ENCODE measurements around the gene FOXO4. TPM values are rescaled to one million over a fixed set of nuclear protein-coding genes. Genes with fewer than 3 reads are reported as not detected.

FOXO4 gene
- total and polyA plus RNA-seq, 2 donors from 2014 or later = 13.1 to 18.6 TPM

DNA sequence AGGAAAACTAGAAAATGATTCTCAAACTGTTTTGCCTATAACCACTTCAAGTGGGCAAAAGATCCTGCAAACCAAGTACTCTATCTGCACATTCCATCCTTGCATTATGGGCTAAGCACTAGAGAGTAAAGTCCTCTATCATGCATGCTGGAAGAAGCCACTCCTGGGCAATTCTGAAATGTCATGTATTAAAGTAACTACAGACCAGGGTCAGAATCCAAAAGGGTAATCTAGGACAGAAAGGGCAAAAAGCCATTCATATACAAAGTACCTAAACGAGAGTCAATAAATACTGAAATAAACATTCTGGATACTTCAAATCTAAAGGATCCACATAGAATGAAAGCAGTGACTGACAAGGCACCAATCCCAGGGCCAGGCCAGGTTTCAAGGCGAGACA lies 28.6 kb upstream of the FOXO4 start:
- H3K4me1 ChIP-seq (ENCODE audit: control insufficient read depth in 2 of 3, insufficient read depth in 2 of 3, low read depth in 1 of 3, low read length in 3 of 3) = peaks cover 0 to 2% (median 0%) of the 10 kb centered on the region in 3 donors
- intact Hi-C loops (cut with DNase I) = no loop called here
- no peaks in the 10 kb centered on the region for H3K27me3 ChIP-seq (ENCODE audit: control insufficient read depth, insufficient read depth, low read length)
- FAIRE-seq (no peak), DNase-seq (no peak)
- peak overlapping the region; percentile 73 to 94 (median 93) for H3K4me3 ChIP-seq (ENCODE audit: low read length in 3 of 3)
- TF ChIP-seq CTCF (IDR thresholded peaks at IDR 0.05; ENCODE audit: borderline replicate concordance, extremely low read depth, insufficient read depth) = no peak
- peak overlapping the region; percentile 9 to 75 (median 61) for H3K9ac ChIP-seq (ENCODE audit: low read length in 3 of 3)
- H3K9me3 ChIP-seq (ENCODE audit: control insufficient read depth in 2 of 3, insufficient read depth in 1 of 3, low read length in 3 of 3) = no peaks in the 10 kb centered on the region
- peak overlapping the region in 1 of 2 donors; percentile 88 for H3K27ac ChIP-seq (ENCODE audit: low read depth in 2 of 2, low read length in 2 of 2)
- peaks cover 0 to 2% (median 0%) of the 10 kb centered on the region in 3 donors for H3K36me3 ChIP-seq (ENCODE audit: control insufficient read depth in 2 of 3, insufficient read depth in 3 of 3, low read length in 3 of 3)

DNA sequence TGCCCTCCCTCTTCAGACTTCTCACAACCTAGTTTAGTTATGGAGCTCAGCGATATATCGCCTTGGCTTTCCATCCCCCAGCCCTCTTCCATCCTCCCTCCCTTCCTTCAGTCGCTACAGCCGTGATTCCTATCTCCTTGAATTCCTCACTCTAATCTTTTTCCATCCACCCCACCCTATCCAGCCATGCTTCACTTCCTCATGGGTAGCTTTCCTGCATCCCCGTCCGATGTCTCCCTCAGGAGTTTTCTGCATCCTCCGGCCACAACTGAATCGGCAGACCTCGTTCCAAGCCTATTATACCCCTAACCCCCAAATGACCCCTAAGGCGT lies 28.0 kb upstream of the FOXO4 start:
- DNase-seq = no peak
- TF ChIP-seq CTCF (IDR thresholded peaks at IDR 0.05; ENCODE audit: borderline replicate concordance, extremely low read depth, insufficient read depth) = no peak
- no peaks in the 10 kb centered on the region for H3K27me3 ChIP-seq (ENCODE audit: control insufficient read depth, insufficient read depth, low read length)
- intact Hi-C loops (cut with DNase I) = no loop called here
- peak overlapping the region; percentile 73 to 94 (median 93) for H3K4me3 ChIP-seq (ENCODE audit: low read length in 3 of 3)
- H3K9me3 ChIP-seq (ENCODE audit: control insufficient read depth in 2 of 3, insufficient read depth in 1 of 3, low read length in 3 of 3) = no peaks in the 10 kb centered on the region
- H3K4me1 ChIP-seq (ENCODE audit: control insufficient read depth in 2 of 3, insufficient read depth in 2 of 3, low read depth in 1 of 3, low read length in 3 of 3) = peaks cover 0 to 2% (median 0%) of the 10 kb centered on the region in 3 donors
- peak overlapping the region; percentile 87 to 88 for H3K27ac ChIP-seq (ENCODE audit: low read depth in 2 of 2, low read length in 2 of 2)
- H3K36me3 ChIP-seq (ENCODE audit: control insufficient read depth in 2 of 3, insufficient read depth in 3 of 3, low read length in 3 of 3) = peaks cover 0 to under 1% (median 0%) of the 10 kb centered on the region in 3 donors
- peak overlapping the region; percentile 61 to 75 (median 71) for H3K9ac ChIP-seq (ENCODE audit: low read length in 3 of 3)
- no peak for FAIRE-seq

DNA sequence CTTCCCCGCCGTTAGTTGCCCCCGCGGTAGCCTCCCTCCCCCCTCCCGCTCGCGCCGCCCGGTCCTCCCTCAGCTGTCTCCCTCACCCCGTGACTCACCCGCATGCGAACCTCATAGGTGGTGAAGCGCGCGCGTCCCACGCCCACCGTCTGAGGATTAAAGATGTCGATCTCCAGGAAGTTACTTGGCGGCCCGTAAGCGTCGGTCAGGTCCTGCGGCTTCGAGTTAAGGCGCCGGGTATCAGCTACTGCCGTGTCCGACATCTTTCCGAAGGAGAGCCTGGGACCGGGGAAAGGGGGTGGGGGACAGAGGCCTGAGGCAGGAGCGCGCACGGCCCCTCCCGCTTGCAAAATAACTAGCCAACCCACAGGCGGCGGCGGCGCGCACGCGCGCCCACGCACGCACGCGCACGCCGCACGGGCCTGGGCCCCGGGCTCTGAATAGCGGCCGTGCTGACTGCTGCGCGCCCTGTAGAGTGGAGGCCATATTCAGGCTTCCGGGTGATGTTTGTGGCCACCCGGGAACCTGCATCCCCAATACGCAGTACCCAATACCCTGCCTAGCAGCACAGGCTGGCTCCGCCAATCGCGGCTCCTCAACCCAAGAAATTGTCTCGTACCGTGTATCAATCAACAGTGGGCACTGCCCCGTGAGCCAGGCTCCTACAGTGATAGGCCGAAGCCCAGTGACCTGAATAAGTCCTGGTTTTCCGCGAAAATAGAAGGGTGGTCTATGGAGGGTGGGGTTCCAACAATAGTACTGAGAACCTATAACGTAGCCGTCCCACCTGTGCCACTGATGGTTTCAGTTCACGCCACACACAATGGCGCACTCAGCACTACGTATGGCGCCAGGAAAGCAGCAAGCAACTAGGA lies 27.4 kb upstream of the FOXO4 start, which contains the start of gene SNX12:
SNX12 (minus strand) TSS at position 291 of the 875 bp plus-strand sequence; CDS start at position 263, 28 bp downstream.
- no peaks in the 10 kb centered on the region for H3K36me3 ChIP-seq (ENCODE audit: control insufficient read depth in 2 of 3, insufficient read depth in 3 of 3, low read length in 3 of 3)
- H3K27ac ChIP-seq (ENCODE audit: low read depth in 2 of 2, low read length in 2 of 2) = peak within 1 kb of the TSS; percentile 87 to 88
- H3K27me3 ChIP-seq (ENCODE audit: control insufficient read depth, insufficient read depth, low read length) = no peaks in the 10 kb centered on the region
- DNase-seq (peak; percentile 94 to 97 (median 95)), FAIRE-seq (peak; percentile 74)
- H3K9me3 ChIP-seq (ENCODE audit: control insufficient read depth in 2 of 3, insufficient read depth in 1 of 3, low read length in 3 of 3) = no peaks in the 10 kb centered on the region
- intact Hi-C loops (cut with DNase I) = no loop called here
- H3K4me1 ChIP-seq (ENCODE audit: control insufficient read depth in 2 of 3, insufficient read depth in 2 of 3, low read depth in 1 of 3, low read length in 3 of 3) = peaks cover 0 to 2% (median 0%) of the 10 kb centered on the region in 3 donors
- H3K4me3 ChIP-seq (ENCODE audit: low read length in 3 of 3) = peak within 1 kb of the TSS; percentile 92 to 94 (median 93)
- peak within 1 kb of the TSS; percentile 71 to 82 (median 81) for H3K9ac ChIP-seq (ENCODE audit: low read length in 3 of 3)
- TF ChIP-seq CTCF (IDR thresholded peaks at IDR 0.05; ENCODE audit: borderline replicate concordance, extremely low read depth, insufficient read depth) = peak; percentile 95

Data from kidney (tissue), 14 donors.